Measurements from ENCODE around the gene GADL1.

The GADL1 gene

DNA sequence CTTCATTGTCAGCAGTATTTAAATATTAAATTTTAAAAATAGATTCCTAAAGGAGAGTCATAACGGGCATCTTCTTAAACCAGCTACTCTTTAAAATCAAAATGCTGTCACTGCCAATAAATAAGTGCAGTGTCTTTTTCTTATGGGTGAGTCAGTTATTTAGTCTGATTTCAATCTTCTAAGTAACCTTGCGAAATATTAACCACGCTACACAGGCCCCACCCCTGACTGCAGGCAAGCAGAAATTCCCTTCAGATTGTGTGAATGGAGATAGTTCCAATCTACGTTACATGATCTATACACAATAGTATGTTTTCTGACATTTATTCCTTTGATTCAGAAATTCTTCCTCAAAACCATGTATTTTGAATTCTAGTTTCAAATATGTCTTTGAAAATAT lies 141.5 kb downstream of the GADL1 start:
- no peak overlapping the region for H3K27ac ChIP-seq (replicated peaks)
- no peak overlapping the region for H3K4me3 ChIP-seq (replicated peaks; ENCODE audit: insufficient read depth, low read length)
- H3K27me3 ChIP-seq (ENCODE audit: insufficient read depth, poor library complexity, severe bottlenecking) = no peaks in the 10 kb centered on the region
- peak; percentile 48 to 71 for DNase-seq (ENCODE audit: low read depth in 1 of 2, low spot score in 1 of 2)
- TF ChIP-seq, protein P1, sequence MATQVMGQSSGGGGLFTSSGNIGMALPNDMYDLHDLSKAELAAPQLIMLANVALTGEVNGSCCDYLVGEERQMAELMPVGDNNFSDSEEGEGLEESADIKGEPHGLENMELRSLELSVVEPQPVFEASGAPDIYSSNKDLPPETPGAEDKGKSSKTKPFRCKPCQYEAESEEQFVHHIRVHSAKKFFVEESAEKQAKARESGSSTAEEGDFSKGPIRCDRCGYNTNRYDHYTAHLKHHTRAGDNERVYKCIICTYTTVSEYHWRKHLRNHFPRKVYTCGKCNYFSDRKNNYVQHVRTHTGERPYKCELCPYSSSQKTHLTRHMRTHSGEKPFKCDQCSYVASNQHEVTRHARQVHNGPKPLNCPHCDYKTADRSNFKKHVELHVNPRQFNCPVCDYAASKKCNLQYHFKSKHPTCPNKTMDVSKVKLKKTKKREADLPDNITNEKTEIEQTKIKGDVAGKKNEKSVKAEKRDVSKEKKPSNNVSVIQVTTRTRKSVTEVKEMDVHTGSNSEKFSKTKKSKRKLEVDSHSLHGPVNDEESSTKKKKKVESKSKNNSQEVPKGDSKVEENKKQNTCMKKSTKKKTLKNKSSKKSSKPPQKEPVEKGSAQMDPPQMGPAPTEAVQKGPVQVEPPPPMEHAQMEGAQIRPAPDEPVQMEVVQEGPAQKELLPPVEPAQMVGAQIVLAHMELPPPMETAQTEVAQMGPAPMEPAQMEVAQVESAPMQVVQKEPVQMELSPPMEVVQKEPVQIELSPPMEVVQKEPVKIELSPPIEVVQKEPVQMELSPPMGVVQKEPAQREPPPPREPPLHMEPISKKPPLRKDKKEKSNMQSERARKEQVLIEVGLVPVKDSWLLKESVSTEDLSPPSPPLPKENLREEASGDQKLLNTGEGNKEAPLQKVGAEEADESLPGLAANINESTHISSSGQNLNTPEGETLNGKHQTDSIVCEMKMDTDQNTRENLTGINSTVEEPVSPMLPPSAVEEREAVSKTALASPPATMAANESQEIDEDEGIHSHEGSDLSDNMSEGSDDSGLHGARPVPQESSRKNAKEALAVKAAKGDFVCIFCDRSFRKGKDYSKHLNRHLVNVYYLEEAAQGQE (IDR thresholded peaks at IDR 0.05; ENCODE audit: insufficient replicate concordance, low read depth) = no peak
- TF ChIP-seq, protein P2, sequence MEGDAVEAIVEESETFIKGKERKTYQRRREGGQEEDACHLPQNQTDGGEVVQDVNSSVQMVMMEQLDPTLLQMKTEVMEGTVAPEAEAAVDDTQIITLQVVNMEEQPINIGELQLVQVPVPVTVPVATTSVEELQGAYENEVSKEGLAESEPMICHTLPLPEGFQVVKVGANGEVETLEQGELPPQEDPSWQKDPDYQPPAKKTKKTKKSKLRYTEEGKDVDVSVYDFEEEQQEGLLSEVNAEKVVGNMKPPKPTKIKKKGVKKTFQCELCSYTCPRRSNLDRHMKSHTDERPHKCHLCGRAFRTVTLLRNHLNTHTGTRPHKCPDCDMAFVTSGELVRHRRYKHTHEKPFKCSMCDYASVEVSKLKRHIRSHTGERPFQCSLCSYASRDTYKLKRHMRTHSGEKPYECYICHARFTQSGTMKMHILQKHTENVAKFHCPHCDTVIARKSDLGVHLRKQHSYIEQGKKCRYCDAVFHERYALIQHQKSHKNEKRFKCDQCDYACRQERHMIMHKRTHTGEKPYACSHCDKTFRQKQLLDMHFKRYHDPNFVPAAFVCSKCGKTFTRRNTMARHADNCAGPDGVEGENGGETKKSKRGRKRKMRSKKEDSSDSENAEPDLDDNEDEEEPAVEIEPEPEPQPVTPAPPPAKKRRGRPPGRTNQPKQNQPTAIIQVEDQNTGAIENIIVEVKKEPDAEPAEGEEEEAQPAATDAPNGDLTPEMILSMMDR (IDR thresholded peaks at IDR 0.05; ENCODE audit: insufficient read depth, low read length) = no peak
- TF ChIP-seq GABPA (IDR thresholded peaks at IDR 0.05; ENCODE audit: low read depth) = no peak
- no peak for TF ChIP-seq POLR2AphosphoS5 (IDR thresholded peaks at IDR 0.05; ENCODE audit: low read depth)
- no peak for TF ChIP-seq SPI1 (IDR thresholded peaks at IDR 0.05; ENCODE audit: borderline replicate concordance, low read depth)

DNA sequence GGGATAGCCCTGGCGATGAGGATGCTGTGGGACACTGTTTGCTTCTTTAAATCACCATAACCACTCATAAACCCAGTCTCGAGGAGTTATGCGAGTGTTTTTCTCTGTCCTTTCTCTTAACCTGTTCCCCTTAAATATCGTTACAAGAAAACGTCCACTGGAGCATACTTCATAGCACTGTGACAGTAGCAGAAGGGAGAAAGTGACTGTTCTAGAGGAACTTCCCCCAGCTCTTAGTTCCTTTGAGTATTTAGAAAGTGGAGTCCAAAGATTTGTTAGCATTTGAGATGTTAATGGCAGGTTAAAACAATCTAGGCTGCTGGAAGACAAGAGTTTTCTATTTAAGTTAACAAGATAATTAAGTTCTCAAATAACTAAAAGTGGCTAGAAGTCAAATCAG lies 142.0 kb downstream of the GADL1 start:
- TF ChIP-seq, protein P2 (IDR thresholded peaks at IDR 0.05; ENCODE audit: insufficient read depth, low read length) = no peak
- no peak for TF ChIP-seq POLR2AphosphoS5 (IDR thresholded peaks at IDR 0.05; ENCODE audit: low read depth)
- H3K27me3 ChIP-seq (ENCODE audit: insufficient read depth, poor library complexity, severe bottlenecking) = no peaks in the 10 kb centered on the region
- no peak for DNase-seq (ENCODE audit: low read depth in 1 of 2, low spot score in 1 of 2)
- H3K27ac ChIP-seq (replicated peaks) = no peak overlapping the region
- H3K4me3 ChIP-seq (replicated peaks; ENCODE audit: insufficient read depth, low read length) = no peak overlapping the region

DNA sequence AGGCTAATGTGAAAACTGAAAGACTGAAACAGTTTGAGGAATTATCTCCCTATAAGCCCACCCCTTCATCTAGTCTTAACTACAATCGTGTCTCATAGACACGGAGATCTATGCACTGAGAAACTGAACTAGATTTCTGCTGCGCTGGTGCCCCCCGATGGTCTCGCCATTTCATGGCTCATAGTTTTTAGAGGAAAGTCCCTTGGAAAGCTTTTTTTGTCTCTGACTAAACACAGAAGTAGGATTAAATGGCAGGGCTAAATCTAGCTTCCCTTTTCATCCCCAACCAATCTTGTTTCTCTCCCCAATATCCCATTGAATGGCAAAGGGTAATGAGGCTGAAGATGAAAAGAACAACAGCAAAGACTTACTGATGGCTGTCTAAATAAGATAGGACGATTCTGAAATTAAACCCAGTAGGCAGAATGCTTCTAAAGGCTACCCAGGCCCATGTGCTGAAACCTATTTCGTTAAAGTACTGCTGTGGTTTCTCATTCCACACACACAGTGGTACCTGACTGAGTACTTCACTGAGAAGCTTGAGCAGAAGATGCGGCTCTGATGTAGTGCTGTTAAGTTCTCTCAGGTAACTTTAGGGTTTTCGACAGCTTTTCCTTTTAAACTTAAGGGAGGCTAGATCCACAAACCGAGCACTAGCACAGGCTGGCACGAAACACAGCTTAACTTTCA lies 142.7 kb downstream of the GADL1 start:
- no peak overlapping the region for H3K4me3 ChIP-seq (replicated peaks; ENCODE audit: insufficient read depth, low read length)
- TF ChIP-seq POLR2AphosphoS5 (IDR thresholded peaks at IDR 0.05; ENCODE audit: low read depth) (no peak), GABPA (IDR thresholded peaks at IDR 0.05; ENCODE audit: low read depth) (no peak), SPI1 (IDR thresholded peaks at IDR 0.05; ENCODE audit: borderline replicate concordance, low read depth) (no peak)
- TF ChIP-seq, protein P2 (IDR thresholded peaks at IDR 0.05; ENCODE audit: insufficient read depth, low read length) = no peak
- TF ChIP-seq, protein P1 (IDR thresholded peaks at IDR 0.05; ENCODE audit: insufficient replicate concordance, low read depth) = no peak
- H3K27me3 ChIP-seq (ENCODE audit: insufficient read depth, poor library complexity, severe bottlenecking) = no peaks in the 10 kb centered on the region
- H3K27ac ChIP-seq (replicated peaks) = no peak overlapping the region
- peak in 1 of 2 experiments; percentile 22 for DNase-seq (ENCODE audit: low read depth in 1 of 2, low spot score in 1 of 2)

DNA sequence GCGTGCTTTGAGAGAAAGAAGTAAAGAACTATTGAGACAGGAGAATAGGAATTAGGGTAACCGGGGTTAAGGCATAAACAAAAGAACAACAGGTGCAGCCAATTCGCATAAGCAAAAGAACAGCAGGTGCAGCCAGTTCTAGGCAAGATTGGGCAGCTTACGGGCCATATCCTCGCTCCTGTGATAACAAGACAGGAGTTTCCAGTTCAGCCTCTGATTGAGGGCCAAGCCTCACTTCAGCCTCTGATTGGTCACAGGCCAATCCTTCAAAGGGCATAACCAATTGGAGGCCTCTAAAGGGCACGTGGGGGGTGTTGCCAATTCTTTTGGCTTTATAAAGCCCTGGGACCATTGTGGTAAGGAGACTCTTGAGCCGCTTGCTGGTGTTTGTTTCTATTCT lies 143.5 kb downstream of the GADL1 start:
- Histone ChIP-seq H3K27ac (replicated peaks) (no peak overlapping the region), H3K27me3 (ENCODE audit: insufficient read depth, poor library complexity, severe bottlenecking) (no peaks in the 10 kb centered on the region), H3K4me3 (replicated peaks; ENCODE audit: insufficient read depth, low read length) (no peak overlapping the region)
- TF ChIP-seq, protein P2 (IDR thresholded peaks at IDR 0.05; ENCODE audit: insufficient read depth, low read length) = no peak
- TF ChIP-seq GABPA (IDR thresholded peaks at IDR 0.05; ENCODE audit: low read depth) (no peak), POLR2AphosphoS5 (IDR thresholded peaks at IDR 0.05; ENCODE audit: low read depth) (no peak), SPI1 (IDR thresholded peaks at IDR 0.05; ENCODE audit: borderline replicate concordance, low read depth) (no peak)
- TF ChIP-seq, protein P1 (IDR thresholded peaks at IDR 0.05; ENCODE audit: insufficient replicate concordance, low read depth) = no peak
- no peak for DNase-seq (ENCODE audit: low read depth in 1 of 2, low spot score in 1 of 2)

Measured in HL-60 (cell line).